Omental fat pad (tissue), 4 donors: ENCODE measurements around the gene LHFPL6. TPM values are rescaled to one million over a fixed set of nuclear protein-coding genes. Genes with fewer than 3 reads are reported as not detected.

Experiments used
- ATAC-seq: fragments of 150-250 bp; one replicate; pipeline ENCODE4 v1.9.1; 2016; ENCODE audit warnings: mild to moderate bottlenecking, moderate library complexity; ENCODE audit not compliant: low FRiP score
- DNase-seq: peaks from one replicate; pipeline ENCODE4 v3.0.0-alpha.2; 2019; ENCODE audit warnings: low spot score
- CTCF ChIP-seq, 3 donors: fragments of 450-650 bp; IDR thresholded peaks; one replicate each; pipeline ENCODE4 v1.5.1; 2016 to 2017; ENCODE audit warnings: antibody characterized with exemption in 3 of 3, mild to moderate bottlenecking in 3 of 3, moderate library complexity in 2 of 3
- total RNA-seq, 4 donors: library from RNA; depleted of rRNA; stranded (reverse); fragments of >200 nt; gene quantifications; one replicate each; pipeline ENCODE4 v1.1.0, GENCODE V29; 2016

Gene LHFPL6
- total RNA-seq, 4 donors from 2014 or later: 66.1 to 208 (median 109) TPM

- TF ChIP-seq CTCF (IDR thresholded peaks at IDR 0.05): no peak
- ATAC-seq (peak; percentile 67), DNase-seq (no peak)
Measured at GRCh38 chr13:39364947-39365468, 238.0 kb downstream of the LHFPL6 start.

GRCh38 chr13:39363382-39363772 lies 239.6 kb downstream of the LHFPL6 start:
- DNase-seq (no peak), ATAC-seq (no peak)

GRCh38 chr13:39362652-39363381 lies 240.2 kb downstream of the LHFPL6 start:
- ATAC-seq (peak; percentile 32), DNase-seq (no peak)
- no peak for TF ChIP-seq CTCF (IDR thresholded peaks at IDR 0.05)

More at GRCh38 chr13:39363382-39363772, 239.6 kb downstream of the LHFPL6 start:
- TF ChIP-seq CTCF (IDR thresholded peaks at IDR 0.05): no peak

- no peak for TF ChIP-seq CTCF (IDR thresholded peaks at IDR 0.05)
- no peak for DNase-seq
- ATAC-seq: no peak
Measured at GRCh38 chr13:39353988-39354387, 249.0 kb downstream of the LHFPL6 start.

- TF ChIP-seq CTCF (IDR thresholded peaks at IDR 0.05): no peak
- DNase-seq: no peak
- no peak for ATAC-seq
Measured at GRCh38 chr13:39350461-39350881, 252.5 kb downstream of the LHFPL6 start.

- no peak for ATAC-seq
- no peak for DNase-seq
- no peak for TF ChIP-seq CTCF (IDR thresholded peaks at IDR 0.05)
Measured at GRCh38 chr13:39349391-39349960, 253.5 kb downstream of the LHFPL6 start.
